NCI-H2081 (cell line): ENCODE results near the gene TTC21A.
"Not testable (repeated sequence)": the region's sequence is repeated elsewhere in the genome, so short reads cannot be mapped to it uniquely, and the experiment has no call there.

Source experiments
- DNase-seq, 2 experiments: peaks; one replicate each; lab custom pipeline; 2025; lab: John Stamatoyannopoulos, UW

Gene TTC21A

DNA sequence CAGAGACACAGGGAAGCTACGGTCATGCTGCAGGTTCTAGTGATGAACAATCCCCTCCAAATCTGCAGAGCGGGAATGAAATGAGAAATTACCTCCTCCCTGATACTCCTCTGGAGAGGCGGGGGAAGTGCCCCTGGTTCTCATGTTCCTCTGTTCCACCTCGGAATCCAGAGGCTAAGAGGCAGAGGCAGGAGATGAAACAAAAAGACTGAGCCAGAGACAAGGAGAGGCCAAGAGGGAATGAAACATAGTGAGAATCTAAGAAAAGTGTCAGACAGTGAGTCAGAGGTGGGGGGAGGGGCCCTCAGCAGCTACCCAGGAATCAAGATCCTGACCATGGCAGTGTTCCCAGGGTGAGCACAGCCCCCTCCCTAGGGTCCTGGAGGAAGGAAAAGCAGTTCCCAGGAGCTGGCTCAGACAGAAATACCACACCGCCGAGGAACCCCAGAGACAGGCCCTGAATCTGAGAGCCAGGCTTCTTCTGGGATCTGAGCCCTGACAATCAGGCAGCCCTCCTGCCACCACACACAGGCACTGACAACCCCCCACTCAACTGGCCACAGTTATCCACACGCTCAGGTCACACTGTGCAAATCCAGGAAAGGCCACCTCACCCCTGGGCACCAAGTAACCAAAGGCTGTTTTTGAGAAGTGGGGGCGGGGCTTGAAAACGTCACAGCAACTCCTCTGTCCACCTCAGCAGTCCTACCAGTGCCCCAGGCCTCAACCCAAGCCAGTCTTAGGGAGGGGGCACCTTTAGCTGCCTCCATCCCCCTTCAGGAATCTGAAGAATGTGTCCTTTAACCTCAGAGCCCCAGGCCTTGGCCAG is 43.5 kb downstream of the TTC21A start:
- no peak for DNase-seq

DNA sequence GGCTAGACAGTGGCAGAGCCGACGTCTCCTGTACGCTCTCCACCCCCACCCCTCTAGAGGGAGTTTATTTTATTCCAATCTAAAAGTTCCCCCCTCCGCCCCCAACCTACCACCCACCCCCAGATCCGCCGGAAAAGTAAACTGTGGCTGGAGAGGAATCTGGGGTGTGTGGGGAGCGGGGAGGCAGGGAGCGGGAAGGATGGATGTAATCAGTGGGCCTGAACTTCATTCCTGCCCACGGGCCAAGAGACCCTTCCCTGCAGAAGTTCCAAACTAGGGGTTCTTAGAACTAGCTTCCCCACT is 46.4 kb downstream of the TTC21A start:
- no peak for DNase-seq

DNA sequence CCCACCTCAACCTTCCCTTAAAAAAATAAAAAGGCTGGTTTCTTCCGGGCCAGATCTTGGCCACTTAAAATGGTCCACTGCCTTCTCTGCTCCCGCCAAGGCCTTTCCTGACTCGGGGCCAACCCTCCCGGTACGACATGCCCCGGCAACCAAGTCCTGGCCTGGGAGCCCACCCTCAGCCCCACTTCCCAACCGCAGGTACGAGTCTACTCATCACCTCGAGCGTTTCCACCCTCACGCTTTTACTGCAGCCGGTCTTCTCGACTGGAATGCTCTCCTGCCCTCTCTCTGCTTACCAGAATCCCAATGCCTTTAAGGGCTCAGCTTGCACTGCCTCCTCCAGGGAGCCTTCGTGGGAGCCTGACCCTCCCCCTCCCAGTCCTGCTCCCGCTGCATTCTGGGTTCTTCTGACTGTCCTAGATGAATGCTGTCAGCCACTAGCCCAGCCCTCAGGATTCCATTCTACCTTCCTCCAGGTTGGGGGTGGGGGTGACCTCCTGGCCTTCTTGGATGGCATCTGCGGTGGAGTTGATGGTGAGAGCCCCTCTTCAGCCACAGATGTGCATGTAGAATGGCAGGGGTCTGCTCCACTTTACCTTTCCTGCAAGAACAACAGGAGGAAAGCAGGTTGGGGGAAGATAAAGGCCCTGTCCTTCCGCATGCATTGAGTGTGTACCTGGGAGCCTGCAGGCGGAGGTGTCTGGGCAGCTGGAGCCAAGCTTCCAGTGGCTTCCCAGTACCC is 47.0 kb downstream of the TTC21A start:
- no peak for DNase-seq

DNA sequence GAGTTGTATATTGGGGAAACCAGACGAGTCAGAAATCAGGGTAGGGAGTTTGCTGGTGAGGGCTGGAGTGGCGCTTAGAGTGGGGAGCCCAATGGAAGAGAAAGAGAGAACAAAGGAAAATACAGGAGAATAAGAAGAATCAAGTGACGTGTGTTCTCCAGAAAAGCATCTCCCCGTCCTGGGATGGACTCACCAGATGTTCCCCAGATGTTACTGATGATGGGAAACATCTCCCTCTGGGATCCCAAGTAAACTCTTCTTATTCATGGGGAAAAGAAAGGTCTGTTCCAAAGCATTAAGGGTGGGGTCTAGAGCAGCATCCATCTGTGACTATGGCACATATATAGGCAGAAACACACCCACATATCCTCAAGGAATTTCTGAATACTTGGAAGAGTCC is 48.9 kb downstream of the TTC21A start:
- DNase-seq = no peak

DNA sequence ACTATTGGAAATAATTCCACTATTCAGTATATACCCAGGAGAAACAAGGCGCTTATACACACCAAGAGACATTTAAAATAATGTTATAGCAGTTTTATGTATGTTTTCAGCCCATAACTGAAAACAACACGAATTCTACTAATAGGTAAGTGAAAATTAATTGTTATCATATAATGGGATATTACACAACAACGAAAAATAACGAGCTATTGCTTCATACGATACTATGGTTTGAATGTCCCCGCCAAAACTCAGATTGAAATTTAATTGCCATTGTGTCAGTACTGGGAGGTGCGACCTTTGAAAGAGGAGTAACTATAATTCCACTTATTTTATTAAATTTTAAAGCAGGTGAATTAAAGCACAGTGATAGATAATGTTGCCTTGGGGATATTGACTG is 49.9 kb downstream of the TTC21A start:
- DNase-seq = no peak

DNA sequence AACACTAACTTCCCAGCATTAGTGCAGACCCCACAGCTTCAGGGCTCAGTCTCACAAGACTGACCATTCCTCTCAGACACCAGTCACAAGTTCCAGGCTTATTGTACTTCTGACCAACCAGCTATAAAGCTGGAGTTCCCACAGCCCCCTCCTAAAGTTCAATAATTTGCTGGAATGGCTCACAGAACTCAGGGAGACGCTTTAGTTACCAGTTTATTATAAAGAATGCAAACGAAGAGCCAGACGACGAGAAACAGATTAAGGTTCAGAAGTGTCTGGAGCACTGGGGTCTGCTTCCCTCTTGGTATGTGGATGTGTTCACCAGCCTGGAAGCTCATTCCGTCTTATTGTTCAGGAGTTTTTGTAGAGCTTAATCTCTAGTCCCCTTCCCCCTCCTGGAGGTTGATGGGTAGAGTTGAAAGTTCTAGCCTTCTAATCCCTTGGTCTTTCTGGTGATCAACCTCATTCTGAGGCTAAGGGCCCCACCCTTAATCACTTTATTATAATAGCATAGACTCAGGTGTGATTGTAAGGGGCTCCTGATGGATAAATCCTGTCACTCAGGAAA is 50.8 kb downstream of the TTC21A start:
- no peak for DNase-seq

DNA sequence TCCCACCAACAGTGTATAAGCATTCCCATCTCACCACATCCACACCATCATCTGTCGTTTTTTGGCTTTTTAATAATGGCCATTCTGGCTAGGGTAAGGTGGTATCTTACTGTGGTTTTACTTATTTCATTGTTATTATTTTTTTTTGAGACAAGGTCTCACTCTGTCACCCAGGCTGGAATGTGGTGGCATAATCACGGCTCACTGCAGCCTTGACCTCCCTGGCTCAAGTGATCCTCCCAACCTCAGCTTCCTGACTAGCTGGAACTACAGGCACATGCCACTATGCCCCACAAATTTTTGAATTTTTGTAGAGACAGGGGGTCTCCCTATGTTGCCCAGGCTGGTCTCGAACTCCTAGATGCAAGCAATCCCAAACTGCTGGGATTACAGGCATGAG is 56.9 kb downstream of the TTC21A start:
- no peak for DNase-seq

DNA sequence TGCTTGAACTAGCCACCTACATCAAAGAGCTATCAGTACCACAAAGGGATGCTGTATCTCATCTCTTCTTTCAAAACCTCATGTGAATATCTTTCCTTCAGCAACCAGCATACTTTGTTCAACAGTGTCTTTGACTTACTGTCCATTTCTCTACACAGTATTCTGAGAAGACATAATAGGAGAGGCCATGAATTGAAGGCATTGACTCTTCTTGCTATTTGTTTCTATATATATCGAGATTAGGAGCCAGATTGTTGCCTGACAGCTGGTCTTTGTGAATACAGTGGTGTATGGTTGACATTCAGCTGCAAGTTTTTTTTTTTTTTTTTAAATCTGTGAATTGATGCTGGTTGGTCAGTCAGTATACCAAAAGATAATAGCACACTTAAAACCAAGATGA is 58.0 kb downstream of the TTC21A start:
- no peak for DNase-seq

DNA sequence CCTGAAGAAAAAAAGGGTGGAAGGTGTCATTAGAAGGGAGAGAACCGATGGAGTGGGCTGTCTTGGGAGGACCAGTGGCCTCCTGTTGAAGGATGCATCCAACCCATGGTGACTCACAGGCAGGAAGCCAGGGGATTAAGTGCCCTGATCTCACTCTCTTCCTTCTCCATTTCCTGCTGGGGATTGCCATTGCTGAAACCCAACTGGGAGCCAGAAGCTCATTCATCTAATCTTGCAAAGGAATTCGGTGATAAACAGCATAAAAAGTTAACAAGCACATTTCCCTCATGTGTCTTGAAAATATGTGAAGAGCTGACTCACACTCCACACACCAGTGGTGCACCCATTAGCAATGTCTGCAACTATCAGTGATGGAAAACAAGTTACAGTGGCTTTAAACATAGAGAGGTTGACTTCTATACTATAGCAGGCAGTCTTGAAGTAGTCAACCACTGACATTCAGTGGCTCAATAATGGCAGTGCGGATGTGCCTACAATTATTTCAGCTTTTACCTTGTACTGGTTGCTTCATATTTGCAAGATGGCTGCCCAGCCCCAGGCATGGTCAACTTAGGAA is 58.7 kb downstream of the TTC21A start:
- no peak for DNase-seq

DNA sequence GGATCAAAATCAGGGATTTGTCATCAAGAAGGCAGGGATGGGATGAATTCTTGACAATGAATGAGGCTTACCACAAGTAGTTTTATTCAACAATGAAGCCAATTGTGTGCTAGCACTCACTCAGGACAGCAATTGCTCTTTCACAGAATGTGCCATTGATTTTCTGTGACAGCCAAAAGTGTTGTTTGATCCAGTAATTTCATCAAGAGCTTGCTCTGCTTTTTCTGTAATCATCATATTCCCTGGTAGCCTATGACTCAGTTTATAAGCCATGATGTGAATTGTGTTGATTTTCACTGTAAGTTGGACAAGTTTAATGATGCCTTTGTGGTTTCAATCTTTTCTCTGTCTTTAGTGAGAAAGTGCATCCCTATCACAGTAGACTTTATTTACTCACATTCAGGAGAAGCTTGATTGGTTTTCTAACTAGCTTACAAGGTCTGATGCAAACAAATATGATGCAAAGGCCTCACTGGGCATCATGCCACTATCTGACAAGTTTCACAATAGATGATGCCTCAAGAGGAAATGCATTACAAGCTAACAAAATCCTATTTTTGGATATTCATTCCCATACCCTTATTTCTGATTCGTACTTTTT is 59.6 kb downstream of the TTC21A start:
- DNase-seq = no peak

DNA sequence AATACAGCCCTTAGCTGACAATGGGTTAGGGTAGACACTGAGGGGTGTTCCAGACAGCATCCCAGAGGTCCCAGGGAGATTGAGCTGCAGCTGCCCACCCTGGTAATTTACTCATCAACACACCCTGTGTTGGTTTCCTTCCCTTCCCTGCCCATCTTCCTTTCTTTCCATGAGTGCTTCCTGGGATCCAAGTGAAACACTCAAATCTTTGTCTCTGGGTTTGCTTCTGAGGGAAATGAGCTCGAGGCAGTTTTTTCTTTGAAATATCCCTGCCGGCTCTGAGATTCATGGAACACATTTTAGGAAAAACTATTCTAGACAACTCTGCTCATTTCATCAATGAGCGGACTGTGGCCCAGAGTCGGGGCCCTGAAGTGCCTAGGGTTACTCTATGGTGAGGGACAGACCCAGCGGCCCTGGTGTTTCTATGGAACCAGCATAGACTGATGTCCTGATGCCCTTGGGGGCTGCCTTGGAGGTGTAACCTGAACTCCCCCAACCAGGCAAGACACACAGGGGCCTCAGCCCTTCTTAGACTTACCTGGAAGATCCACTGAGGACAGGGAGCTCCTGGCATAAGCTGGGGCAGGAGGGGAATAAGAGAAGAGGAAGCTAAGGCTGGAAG is 60.8 kb downstream of the TTC21A start:
- no peak for DNase-seq

DNA sequence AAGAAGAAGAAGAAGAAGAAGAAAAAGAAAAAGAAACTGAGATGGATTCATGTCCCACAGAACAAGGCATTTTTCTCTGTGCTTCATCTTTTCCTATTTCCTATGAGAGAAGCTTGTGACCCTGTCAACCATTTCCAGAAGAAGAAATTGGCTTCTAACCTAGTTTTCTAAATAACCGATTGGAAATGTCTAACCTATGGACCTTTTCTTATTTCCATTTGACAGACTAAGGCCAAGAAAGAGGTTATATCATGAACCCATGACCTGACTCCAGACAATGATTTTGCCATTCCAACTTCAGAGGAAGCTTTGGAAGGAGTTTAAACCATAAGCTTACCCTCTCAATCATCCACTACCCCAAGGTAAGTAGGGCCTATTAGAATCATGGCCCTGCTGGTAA is 62.2 kb downstream of the TTC21A start:
- DNase-seq = no peak

DNA sequence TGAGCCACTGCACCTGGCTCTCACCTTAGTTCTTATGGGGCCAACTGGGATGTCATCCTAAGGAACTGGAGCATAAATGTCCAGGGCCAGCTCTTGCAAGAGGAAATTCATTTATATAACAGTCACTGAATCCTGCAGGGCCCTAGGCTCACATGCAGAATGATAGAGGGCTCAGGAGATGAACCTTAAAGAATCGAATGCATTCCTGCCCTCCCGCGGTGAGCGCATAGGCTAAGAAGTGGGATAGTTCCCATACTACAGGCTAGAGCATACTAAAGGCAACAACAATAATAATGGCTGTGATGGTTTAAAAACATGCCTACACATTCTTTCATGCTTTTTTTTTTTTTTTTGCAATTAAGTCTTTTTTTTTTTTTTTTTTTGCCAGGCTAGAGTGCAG is 63.0 kb downstream of the TTC21A start:
- no peak for DNase-seq

DNA sequence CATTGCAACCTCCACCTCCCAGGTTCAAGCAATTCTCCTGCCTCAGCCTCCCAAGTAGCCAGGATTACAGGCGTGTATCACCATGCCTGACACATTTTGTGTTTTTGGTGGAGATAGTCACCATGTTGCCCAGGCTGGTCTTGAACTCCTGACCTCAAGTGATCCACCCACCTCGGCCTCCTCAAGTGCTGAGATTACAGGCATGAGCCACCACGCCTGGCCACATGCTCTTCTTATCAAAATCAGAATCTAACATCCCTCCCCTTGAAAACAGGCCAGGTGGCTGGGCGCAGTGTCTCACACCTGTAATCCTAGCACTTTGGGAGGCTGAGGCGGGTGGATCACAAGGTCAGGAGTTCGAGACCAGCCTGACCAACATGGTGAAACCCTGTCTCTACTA is 63.4 kb downstream of the TTC21A start:
- not testable (repeated sequence) for DNase-seq

DNA sequence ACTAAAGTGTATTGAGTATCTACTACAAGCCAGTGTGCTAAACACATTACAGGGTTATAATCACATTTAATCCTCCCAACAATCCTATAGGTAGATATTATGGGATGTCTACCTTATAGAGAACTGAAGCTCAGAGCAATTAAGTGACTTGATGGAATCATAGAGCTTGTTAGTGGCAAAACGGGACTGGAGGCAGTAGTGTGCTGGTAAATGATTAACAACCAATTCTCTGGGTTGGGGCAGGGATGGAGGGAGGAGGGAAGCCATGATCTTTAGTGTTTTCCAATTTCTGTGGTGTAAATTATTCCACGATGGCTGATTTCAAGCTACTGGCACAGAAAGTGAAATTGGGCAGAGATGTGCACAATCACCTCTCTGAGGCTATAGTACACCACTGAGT is 64.4 kb downstream of the TTC21A start:
- no peak for DNase-seq

DNA sequence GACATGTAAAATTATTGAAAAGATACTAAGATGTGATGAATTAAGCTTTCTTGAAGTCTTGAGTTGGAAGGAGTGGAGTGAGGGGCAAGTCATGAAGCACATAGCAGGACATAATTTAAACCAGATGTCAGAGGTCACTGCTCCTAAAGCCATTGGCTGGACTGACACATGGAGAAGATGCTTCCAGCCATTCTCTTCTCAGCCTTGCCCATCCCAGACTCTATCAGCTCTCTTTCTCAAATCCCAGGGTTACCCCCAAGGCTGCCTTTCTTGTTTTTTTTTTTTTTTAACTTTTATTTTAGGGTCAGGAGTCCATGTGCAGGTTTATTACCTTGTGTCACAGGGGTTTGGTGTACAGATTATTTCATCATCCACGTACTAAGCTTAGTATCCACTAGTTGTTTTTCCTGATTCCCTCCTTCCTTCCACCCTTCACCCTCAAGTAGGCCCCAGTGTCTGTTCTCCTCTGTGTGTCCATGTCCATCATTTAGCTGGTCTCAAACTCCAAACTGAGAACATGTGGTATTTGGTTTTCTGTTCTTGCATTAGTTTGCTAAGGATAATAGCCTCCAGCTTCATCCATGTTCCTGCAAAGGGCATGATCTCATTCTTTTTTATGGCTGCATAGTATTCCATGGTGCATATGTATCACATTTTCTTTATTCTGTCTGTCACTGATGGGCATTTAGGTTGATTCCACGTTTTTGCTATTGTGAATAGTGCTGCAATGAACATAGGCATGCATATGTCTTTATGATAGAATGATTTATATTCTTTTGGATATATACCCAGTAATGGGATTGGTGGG is 66.0 kb downstream of the TTC21A start:
- DNase-seq = no peak

DNA sequence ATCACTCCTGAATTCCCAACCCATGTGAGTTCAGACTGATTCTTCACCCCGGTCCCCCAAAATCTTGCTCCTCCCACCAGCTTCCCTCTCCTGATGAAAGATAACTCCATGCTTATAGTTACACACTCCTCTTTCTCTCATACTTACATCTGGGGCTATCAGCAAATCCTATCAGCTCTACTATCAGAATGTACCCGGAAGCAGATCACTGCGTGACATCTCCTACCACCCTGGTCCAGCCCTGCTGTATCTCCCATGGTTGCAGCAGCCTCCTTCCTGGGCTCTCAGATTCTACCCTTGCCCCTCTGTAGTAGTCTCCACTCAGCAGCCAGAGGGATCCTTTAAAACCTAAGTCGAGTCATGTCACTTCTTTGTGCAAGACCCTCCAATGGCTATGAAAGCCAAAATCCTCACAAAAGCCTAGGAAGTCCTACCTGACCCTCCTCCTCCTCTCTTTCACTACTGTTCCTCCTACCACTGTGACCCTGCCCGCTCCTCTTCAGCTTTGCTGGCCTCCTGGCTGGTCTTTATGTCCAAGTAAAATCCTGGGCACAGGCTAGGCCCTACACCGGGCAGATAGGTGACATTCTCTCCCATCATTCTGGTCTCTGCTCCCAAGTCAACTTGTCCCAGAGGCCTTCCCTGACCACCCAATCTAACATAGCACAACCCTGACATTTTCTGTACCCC is 68.7 kb downstream of the TTC21A start:
- no peak for DNase-seq

DNA sequence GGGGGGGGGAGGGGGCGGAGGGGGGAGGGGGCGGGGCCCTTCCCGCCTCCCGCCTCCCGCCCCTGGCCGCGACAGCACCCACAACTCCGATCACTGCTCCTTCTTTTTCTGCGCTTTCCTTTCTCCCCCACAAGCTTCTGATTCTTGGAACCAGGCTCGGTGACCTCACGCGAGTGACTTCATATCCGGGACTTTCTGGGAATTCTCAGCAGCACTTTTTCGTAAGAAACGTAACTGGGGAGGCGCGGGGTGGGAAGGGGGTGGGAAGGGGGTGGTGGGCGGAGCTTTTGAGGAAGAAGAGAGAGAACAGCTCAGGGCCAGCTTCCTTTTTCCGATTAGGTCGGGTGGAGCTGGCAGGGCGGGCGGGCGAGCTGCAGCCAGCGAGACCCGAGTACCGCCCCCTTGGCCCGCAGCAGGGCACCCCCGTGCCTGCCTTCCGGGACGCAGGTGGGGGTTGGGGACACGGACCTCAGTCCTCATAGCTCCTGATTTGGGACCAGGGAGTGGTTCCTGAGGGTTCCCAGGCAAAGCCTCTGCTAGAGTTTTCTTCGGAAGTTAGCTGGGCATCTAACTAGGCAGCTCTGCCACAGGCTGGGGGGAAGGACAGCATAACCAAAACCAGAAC is 70.3 kb downstream of the TTC21A start:
- DNase-seq = peak; percentile 55 to 63

DNA sequence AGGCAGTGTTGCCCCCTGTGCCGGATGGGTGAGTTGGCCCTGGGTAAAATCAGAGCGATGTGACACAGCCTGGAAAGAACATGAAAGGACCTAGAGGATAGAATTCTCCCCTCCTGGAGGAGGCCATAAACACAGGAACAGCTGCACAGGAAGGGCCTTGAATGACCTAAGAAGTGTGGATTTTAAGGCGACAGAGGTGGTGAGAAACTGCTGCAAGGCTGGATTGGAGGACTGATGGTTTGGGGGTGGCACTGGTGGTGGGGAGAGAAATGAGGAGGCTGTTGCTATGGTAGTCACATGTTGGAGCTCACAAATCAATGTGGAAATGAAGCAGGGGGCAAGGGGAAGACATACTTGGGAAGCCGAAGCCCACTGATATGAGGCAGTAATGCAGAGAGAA is 71.1 kb downstream of the TTC21A start:
- no peak for DNase-seq

DNA sequence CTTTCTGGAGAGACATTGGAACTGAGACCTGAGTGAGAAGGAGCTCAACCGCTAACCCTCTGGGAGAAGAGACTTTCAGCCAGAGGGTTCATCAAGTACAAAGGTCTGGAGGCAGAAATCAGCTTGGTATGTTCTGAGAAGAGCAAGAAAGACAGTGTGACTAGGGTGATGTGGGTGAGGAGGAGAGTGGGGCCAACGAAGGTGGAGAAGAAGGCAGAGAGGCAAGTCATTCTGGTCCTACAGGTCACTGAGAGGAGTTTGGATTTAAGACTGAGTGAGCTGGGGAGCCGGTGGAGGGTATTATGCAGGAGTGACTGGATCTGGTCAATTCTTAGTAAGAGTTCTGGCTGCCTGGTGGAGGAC is 72.7 kb downstream of the TTC21A start:
- DNase-seq = no peak
